ENCODE measurements around the gene MFAP5.
A peak's percentile ranks its signal among the peaks of the same experiment; 100 is the strongest.

Gene MFAP5

GRCh38 chr12:8662593-8662992 is at the start of gene MFAP5:
MFAP5 (minus strand) TSS chr12:8662826; CDS start chr12:8662104, 722 bp downstream.
- no peak for DNase-seq

GRCh38 chr12:8709124-8709830 is 46.7 kb upstream of the MFAP5 start:
- DNase-seq: no peak

GRCh38 chr12:8702159-8702558 is 39.5 kb upstream of the MFAP5 start:
- no peak for DNase-seq

DNA sequence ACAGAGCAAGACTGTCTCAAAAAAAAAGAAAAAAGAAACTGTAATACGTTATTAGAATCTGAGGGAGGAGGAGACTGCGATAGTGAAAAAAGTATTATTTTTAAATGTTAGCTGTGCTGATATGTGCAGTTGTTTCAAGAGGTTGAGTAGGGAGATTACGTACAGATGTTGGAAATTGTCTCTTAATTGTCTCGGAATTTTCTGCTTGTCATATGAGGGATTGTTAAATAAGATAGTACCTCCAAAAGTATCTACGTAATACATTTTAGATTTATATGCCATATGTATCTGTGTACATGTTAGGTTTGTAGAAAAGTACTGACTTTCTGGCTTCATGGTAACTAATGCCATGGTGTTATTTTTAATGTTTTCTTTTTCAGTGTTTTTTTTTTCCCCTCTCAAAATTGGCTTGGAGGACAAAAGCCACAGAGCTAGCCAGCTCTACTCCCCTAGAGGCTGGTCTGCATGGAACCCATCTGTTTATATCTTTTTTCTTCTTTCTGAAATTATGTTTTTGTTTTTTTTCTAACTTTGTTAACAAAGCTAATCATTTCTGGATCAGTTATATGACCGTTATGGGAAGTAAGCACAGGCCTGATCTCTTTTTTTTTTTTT is 38.5 kb upstream of the MFAP5 start:
- DNase-seq: no peak

DNA sequence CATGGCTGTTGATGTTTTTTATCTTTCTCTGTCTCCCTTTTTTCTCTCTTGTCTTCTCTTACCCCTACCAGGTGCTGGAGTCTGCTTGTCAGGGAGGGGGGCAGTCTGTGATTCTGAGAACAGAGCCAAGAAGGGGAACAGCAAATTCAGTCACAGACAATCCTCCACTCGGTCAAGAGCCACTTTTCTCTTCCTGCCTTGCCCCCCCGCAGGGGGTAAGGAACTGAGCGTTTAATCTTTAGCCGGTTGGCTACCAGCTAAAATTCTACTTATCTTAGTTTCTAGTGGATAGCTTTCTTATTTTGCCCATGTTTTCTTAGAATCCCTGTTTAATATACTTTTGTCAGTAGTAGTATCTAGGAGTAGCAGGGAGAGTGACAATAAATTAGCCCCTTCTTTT is 37.1 kb upstream of the MFAP5 start:
- DNase-seq: no peak

GRCh38 chr12:8698879-8699278 is 36.3 kb upstream of the MFAP5 start:
- no peak for DNase-seq

DNA sequence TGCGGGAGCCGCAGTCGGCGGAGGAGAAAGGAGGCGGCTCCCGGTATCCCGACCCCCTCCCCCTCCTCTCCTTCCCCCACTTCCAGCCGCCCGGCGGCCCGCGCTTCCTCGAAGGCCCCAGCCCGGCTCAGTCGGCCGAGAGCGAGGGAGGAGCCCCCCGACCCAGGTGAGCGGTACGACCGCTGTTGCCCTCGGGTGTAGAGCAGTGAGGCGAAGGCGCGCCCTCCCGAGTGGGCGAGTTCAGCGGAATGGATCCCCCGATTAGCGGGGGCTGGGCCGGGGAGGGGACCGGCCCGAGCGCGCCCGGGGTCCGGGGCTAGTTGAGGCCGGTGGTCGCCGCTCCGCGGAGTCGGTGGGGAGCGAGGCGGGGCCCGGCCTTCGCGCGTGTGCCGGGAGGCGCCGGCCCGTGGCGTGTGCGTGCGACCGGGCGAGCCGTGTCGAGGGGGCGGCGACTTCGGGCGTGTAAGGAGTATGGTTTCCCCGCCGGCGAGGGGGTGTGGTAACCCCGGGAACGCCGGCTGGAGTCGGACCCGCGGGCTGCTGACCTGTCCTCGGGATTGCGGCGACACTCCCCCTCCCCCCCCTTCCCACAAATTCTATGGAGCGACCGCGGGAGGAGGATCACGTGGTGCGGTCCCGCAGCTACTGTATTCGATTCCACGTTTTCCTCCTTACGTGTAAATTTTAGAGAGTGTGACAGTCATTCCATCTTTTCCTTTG is 35.7 kb upstream of the MFAP5 start:
- DNase-seq: no peak

DNA sequence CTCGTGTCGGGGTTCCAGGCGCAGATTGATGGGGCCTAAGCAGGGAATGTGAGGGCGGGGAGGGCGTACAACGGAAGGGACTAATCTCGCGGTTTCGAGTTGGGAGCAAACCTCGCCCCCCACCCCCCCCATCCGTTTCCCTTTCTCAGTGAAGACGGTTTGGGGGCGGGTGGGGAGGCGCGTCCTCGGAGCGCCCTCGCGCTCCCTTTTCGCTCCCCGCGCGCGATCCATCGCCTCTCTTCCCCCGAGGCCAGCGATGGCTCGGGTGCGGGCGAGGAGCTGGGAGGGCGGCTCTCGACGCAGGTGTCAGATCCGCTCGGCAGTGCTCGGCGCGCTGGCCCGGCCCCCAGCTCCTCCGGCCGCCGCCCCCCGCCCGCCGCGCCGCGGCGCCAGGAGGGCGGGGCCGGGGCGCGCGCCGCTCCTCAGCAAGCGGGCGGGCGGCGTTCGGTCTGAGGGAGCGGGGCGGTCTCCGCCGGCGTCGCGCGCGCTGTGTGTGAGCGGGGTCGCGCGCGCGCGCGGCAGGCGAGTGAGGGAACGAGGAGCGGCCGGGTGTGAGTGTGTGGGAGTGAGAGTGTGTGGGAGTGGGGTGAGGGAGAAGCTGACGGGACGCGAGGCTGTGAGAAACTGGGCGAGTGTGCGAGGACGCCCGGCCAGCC is 35.0 kb upstream of the MFAP5 start, which contains the start of gene RIMKLB:
Gene RIMKLB (plus strand): TSS at position 516 of the 656 bp plus-strand sequence. CDS start 15,876 bp downstream, outside the sequence.
- DNase-seq: peak in 1 of 2 experiments; percentile 45

GRCh38 chr12:8697120-8697475 is 34.5 kb upstream of the MFAP5 start:
- DNase-seq: peak in 1 of 2 experiments; percentile 1

DNA sequence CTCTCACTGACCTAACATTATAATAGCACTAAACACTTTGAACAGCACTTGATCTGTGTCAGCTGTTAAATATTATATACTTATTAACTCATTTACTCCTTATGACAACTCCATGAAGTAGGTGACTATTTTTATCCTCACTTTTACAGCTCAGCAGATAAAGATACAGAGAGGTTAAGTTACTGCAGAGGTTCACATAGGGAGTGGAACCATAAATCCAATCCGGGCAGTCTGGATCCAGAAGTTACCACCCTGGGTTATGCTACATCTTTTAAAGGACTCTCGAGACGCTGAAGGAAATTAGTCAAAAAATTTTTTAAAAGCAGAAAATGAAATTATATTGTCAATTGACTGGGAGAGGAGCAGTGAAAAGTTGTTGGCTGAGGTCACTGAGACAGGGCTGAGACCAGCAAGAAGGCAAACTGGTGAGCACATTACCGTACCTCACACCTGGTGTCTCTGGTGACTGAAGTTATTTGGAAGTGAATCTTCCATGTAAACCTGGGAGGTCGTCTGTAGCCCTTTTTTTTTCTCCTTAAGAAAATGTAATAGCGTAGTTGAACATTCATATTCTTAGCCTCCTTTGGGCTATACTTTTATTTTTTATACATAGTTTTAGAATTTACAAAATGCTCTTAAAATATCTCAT is 33.9 kb upstream of the MFAP5 start:
- no peak for DNase-seq

DNA sequence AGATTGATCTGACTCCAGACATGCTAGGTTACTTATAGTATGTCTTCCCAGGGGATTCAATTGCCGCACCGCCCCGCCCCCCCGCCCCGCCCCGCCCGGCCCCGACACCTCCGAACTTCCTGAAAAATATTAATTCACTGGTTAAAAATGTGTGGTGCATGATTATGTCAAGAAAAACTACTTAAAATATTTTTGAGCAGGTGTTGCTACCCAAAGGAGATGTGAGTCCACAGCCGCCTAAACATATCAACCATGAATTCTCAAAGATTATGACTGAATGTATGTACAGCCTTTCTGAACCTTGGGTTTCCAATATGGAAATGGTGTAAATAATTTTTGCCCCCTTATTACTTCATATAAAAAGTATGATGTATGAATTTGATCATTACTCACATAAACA is 32.5 kb upstream of the MFAP5 start:
- no peak for DNase-seq

DNA sequence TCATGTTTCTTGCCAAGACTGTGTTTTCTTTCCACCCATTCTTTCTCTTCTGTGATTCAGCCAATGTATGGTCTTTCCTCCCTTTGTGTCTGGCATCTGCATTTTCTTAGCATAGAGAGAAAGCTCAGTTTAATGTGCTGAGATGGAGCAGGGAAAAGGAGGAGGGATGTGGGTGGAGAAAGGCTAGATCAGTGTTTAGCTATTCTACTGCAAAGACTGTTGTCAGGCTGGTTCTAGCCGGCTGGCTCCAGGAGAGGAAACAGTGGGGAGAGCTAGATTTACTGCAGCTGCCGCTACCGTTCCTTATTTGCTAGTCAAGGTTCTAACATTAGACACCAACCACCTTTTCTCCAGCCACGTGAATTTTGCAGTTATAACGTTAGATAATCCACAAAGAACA is 29.9 kb upstream of the MFAP5 start:
- DNase-seq: peak in 1 of 2 experiments; percentile 45

DNA sequence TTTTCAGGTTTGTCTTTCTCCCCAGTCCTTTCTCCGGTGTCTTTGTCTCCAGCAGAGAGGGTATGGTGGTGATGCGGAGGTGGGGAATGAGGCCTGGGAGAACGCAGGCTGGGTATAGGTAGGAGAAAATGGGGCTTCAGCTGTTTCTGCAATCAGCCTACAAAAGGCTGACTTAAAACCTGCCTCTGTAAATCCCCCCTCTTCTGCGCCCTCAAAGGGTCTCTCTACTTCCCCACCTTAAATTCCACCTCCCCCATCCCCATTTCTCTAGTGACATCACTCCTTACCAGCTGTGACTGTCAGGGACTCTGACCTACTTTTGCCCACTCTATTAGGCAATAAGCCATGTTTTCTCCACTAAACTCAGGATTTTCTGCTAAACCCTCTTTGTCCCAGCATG is 27.1 kb upstream of the MFAP5 start:
- DNase-seq: no peak

- peak in 1 of 2 experiments; percentile 28 for DNase-seq
Measured at GRCh38 chr12:8687846-8688601, 25.4 kb upstream of the MFAP5 start.

DNA sequence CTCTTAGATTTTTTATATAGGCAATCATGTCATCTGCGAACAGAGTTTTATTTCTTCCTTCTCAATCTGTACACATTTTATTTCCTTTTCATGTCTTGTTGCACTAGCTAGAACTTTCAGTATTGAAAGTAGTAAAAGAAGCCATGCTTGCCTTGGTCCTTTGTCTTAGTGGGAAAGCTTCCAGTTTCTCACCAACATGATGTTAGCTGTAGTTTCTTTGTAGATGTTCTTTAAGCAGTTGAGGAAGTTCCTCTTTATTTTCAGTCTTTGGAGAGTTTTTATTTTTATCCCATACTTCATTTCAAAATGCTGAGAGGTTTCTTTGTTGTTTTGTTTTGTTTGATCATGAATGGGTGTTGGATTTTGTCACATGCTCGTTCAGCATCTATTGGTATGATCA is 22.4 kb upstream of the MFAP5 start:
- DNase-seq: no peak

DNA sequence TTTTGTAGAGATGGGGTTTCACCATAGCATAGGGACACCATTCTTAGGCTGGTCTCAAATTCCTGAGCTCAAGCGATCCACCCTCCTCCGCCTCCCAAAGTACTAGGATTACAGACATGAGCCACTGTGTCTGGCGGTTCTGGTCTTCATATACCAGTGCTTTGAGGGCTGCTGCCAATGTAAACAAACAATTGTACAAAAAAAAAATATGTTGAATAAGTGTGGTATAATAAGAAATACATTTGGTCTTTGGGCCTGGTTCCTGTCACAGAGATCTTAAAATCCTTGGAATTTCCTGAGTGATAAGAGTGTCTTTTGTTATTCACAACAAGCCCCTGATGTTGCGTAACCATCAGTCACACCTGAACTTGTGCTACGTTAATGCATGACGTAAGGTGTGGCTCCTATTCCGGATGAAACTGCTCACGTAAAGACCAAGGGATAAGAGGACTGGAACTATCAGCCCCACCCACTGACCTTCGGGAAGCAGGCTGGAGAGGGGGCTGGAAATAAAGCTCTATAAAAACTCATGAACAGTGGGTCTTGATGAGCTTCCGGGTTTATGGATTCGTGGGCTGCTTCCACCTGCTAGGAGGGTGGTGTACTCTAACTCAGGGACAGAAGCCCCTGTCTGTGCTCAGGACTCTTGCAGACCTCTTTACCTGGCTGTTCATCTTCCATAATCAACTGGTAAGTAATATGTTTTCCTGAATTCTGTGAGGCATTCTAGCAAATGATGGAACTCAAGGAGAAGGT is 18.7 kb upstream of the MFAP5 start:
- no peak for DNase-seq

DNA sequence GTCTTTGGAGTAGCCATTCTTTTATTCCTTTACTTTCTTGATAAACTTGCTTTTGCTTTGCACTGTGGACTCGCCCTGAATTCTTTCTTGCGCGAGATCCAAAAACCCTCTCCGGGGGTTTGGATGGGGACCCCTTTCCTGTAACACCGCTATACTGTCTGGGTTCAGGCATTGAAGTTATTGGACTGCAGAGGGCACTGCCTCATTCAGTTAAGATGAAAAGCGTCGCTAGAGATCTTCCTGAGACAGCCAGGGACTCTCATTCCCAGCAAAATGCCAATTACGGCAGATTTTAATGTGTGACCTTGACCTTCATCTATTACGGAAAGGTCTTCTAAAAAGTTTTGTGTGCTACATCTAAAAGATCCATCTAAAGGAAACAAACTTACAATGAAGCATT is 17.9 kb upstream of the MFAP5 start:
- DNase-seq: no peak

DNA sequence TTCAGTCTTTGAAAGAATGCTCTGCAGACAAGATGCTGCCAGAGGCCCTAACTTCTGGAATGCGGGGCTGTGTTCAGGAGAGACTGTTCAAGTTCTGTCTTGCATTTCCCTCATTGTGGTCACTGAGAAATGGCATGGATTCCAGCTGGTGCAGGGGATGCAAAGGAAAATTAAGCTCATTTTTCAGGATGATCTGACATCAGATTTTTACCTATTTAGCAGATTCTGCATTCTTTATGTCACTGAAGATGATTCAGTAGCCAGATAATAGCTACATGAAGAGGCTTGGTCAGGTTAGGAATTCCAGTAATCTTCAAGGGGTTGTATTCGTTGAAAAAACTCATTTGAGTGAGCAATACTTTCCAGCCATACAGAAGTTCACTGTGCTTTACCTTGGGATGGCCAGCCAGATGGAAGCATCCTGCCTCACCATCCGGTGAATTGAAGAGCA is 16.1 kb upstream of the MFAP5 start:
- DNase-seq: no peak

DNA sequence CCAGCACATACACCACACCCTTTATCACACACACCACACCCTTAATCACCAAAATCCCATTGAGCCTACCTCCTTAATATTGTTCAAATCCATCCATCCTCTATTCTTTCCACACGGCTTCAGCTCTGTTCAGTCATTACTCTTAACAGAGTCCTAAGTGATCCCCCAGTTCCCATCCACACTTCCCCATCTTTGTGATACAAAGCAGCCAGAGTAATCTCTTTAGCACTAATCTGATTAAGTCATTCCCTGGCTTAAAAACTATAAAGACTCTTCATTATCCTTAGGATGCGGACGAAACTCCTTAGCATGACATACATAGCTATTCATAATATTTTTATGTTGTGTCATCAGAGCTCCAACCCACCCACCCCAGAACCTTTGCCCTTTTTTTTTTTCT is 14.7 kb upstream of the MFAP5 start:
- DNase-seq: no peak

GRCh38 chr12:8676651-8677050 is 14.0 kb upstream of the MFAP5 start:
- DNase-seq: no peak

- no peak for DNase-seq
Measured at GRCh38 chr12:8675591-8676036, 13.0 kb upstream of the MFAP5 start.

All from cerebellar nuclear complex (tissue), 1 donor.